ENCODE measurements around the gene LRRC8C. TPM values are rescaled to one million over a fixed set of nuclear protein-coding genes. Genes with fewer than 3 reads are reported as not detected.

The LRRC8C gene
- total and polyA plus RNA-seq, 7 experiments from 2014 or later, result 14.3 to 50.5 (median 27.3) TPM

DNA sequence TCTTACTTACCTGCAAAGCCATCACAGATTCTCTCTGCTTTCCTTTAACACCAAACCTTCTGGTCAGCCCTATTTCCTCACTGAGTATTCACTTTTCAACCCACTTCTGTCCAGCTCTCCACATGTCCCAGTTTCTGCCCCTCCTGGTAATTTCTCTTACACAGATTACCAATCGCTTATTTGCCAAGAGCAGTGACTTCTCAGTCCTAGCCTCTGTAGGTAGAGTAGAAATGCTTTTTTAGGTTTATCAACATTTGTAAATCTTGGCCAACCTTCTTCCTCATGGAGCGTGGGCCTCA lies 33.6 kb upstream of the LRRC8C start:
- ATAC-seq (no peak), DNase-seq (no peak)
- H3K4me3 ChIP-seq (ENCODE audit: low read length), result no peak overlapping the region
- peak overlapping the region in 4 of 10 donors; percentile 1 to 67 (median 35) for H3K4me3 Mint-ChIP-seq
- POLR2A ChIA-PET, result interaction anchor here (16.2 to 26.1 kb wide), 3 partner anchors 6 to 28 kb away, joined by 488 to 834 read pairs (median 488); partner anchors contain the start of gene LRRC8C
- peaks cover 22 to 61% of the 10 kb centered on the region in 2 donors for H3K4me1 ChIP-seq (ENCODE audit: control insufficient read depth in 2 of 2, insufficient read depth in 2 of 2, low read length in 2 of 2)
- H3K27ac Mint-ChIP-seq, result peak overlapping the region; percentile 35 to 99 (median 79)
- H3K9me3 Mint-ChIP-seq, result no peaks in the 10 kb centered on the region
- no peaks in the 10 kb centered on the region for H3K27me3 Mint-ChIP-seq
- no peak overlapping the region for H3K27ac ChIP-seq (ENCODE audit: low read depth, low read length)
- no peaks in the 10 kb centered on the region for H3K27me3 ChIP-seq (ENCODE audit: control insufficient read depth in 2 of 2, insufficient read depth in 2 of 2, low read length in 2 of 2)
- peaks cover 44 to 98% (median 92%) of the 10 kb centered on the region in 7 donors for H3K4me1 Mint-ChIP-seq
- H3K36me3 ChIP-seq (ENCODE audit: control insufficient read depth in 2 of 3, insufficient read depth in 3 of 3, low read length in 3 of 3), result no peaks in the 10 kb centered on the region
- peaks cover 0 to 25% (median 0%) of the 10 kb centered on the region in 5 donors for H3K36me3 Mint-ChIP-seq
- intact Hi-C loops (cut with micrococcal nuclease), result loop anchor here (1.0 to 5.0 kb wide), 9 partner anchors 8 to 164 kb away; partner anchors contain the start of genes LRRC8B (in 2 of the 2) and LRRC8C (in 1 of the 2)
- H3K9me3 ChIP-seq (ENCODE audit: control insufficient read depth in 2 of 3, low read length in 3 of 3), result no peaks in the 10 kb centered on the region
- CTCF ChIA-PET, result interaction anchor here (0.5 to 1.4 kb wide), 9 partner anchors 10 to 331 kb away, joined by 3 to 11 read pairs (median 3); no protein-coding TSS in a partner anchor

DNA sequence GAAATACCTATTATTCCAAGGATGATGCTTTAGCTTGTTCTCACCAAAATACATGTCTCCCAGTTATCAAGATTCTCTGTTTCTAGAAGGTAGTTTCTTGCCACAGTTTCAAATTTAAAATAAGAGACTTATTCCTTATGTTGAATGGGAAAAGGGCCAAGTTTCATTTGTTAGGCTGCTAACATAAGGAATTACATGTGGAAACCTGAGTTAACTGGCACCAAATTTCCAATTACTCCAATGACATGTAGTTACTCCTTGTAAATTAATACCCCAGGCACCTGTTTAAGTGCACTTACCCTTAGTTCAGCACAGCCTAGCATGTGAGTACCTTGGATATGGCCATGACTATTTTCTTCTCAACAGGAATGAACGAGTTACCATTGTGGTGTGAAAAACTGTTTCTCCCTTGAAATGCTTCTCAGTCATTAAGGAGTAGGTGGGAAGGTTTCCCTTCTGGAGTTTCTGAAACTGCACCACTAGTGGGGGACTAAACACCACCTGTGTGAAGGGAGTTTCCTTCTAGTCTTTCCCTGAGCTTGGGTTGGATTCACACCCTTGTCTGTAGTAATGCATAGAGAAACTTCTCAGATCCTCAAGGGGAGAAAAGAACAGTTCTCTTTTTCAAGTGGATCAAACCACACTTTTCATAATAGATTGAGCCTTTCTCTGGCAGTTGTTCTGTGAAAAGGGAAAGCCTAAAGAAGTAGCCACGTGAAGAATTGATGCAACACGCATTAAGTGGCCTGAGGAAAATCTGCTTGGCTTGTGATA lies 32.3 kb upstream of the LRRC8C start:
- no peaks in the 10 kb centered on the region for H3K27me3 Mint-ChIP-seq

DNA sequence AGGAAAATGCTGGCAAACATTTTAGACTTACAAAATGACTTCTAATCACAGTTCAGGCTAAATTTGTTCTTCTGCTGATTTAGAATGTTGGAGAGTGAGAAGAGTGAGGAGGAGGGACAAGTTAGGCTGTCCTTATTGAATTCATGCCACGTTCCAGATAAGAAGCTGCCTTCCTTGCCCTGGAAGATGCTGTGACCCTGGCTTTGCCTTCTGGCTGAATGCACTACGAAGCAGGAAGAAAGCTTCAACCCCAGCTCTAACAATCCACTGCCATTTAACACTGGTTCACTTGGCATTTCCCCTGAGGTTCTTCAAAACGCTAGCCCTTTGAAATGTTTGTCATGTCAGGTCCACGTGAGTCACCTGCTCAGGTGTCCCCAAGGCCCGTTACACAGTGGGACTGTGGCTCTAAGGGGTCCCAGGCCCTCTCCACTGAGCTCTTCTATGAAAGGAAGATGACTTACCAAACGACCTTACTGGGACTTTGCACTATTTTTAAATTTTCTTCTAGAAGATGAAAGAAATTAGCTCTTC lies 30.0 kb upstream of the LRRC8C start:
- peaks cover 50 to 97% (median 95%) of the 10 kb centered on the region in 7 donors for H3K4me1 Mint-ChIP-seq
- Histone ChIP-seq H3K9me3 (ENCODE audit: control insufficient read depth in 2 of 3, low read length in 3 of 3) (no peaks in the 10 kb centered on the region), H3K4me1 (ENCODE audit: control insufficient read depth in 2 of 2, insufficient read depth in 2 of 2, low read length in 2 of 2) (peaks cover 58 to 76% of the 10 kb centered on the region in 2 donors), H3K27ac (ENCODE audit: low read depth, low read length) (peak overlapping the region; percentile 92), H3K36me3 (ENCODE audit: control insufficient read depth in 2 of 3, insufficient read depth in 3 of 3, low read length in 3 of 3) (no peaks in the 10 kb centered on the region), H3K4me3 (ENCODE audit: low read length) (no peak overlapping the region), H3K27me3 (ENCODE audit: control insufficient read depth in 2 of 2, insufficient read depth in 2 of 2, low read length in 2 of 2) (no peaks in the 10 kb centered on the region)
- DNase-seq, result no peak
- peaks cover 0 to 30% (median 0%) of the 10 kb centered on the region in 5 donors for H3K36me3 Mint-ChIP-seq
- POLR2A ChIA-PET, result interaction anchor here (0.7 to 23.7 kb wide), 10 partner anchors 8 to 154 kb away, joined by 3 to 834 read pairs (median 7); partner anchors contain the start of genes LRRC8B and LRRC8C
- CTCF ChIA-PET, result interaction anchor here (0.7 to 3.3 kb wide), 11 partner anchors 8 to 162 kb away, joined by 3 to 21 read pairs (median 5); no protein-coding TSS in a partner anchor
- H3K27me3 Mint-ChIP-seq, result no peaks in the 10 kb centered on the region
- H3K9me3 Mint-ChIP-seq, result no peaks in the 10 kb centered on the region
- H3K27ac Mint-ChIP-seq, result peak overlapping the region; percentile 91 to 100 (median 99)
- intact Hi-C loops (cut with micrococcal nuclease), result no loop called here
- no peak for ATAC-seq
- H3K4me3 Mint-ChIP-seq, result peak overlapping the region; percentile 12 to 96 (median 57)

More for the DNA sequence above, 32.3 kb upstream of the LRRC8C start:
- H3K4me1 ChIP-seq (ENCODE audit: control insufficient read depth in 2 of 2, insufficient read depth in 2 of 2, low read length in 2 of 2), result peaks cover 35 to 70% of the 10 kb centered on the region in 2 donors
- no peaks in the 10 kb centered on the region for H3K9me3 ChIP-seq (ENCODE audit: control insufficient read depth in 2 of 3, low read length in 3 of 3)
- no peak overlapping the region for H3K4me3 ChIP-seq (ENCODE audit: low read length)
- DNase-seq (no peak), ATAC-seq (no peak)
- H3K4me3 Mint-ChIP-seq, result peak overlapping the region in 2 of 10 donors; percentile 1 to 10
- no peak overlapping the region for H3K27ac ChIP-seq (ENCODE audit: low read depth, low read length)
- no peaks in the 10 kb centered on the region for H3K9me3 Mint-ChIP-seq
- peak overlapping the region in 5 of 9 donors; percentile 61 to 99 (median 81) for H3K27ac Mint-ChIP-seq
- ChIA-PET CTCF (interaction anchor here (0.6 to 2.4 kb wide), 7 partner anchors 11 to 205 kb away, joined by 3 to 13 read pairs (median 3); no protein-coding TSS in a partner anchor), POLR2A (interaction anchor here (3.4 to 26.1 kb wide), 4 partner anchors 4 to 26 kb away, joined by 37 to 834 read pairs (median 488); partner anchors contain the start of gene LRRC8C)
- H3K27me3 ChIP-seq (ENCODE audit: control insufficient read depth in 2 of 2, insufficient read depth in 2 of 2, low read length in 2 of 2), result no peaks in the 10 kb centered on the region
- intact Hi-C loops (cut with micrococcal nuclease), result no loop called here
- H3K36me3 Mint-ChIP-seq, result peaks cover 0 to 30% (median 0%) of the 10 kb centered on the region in 5 donors
- H3K36me3 ChIP-seq (ENCODE audit: control insufficient read depth in 2 of 3, insufficient read depth in 3 of 3, low read length in 3 of 3), result no peaks in the 10 kb centered on the region
- H3K4me1 Mint-ChIP-seq, result peaks cover 43 to 99% (median 95%) of the 10 kb centered on the region in 7 donors

DNA sequence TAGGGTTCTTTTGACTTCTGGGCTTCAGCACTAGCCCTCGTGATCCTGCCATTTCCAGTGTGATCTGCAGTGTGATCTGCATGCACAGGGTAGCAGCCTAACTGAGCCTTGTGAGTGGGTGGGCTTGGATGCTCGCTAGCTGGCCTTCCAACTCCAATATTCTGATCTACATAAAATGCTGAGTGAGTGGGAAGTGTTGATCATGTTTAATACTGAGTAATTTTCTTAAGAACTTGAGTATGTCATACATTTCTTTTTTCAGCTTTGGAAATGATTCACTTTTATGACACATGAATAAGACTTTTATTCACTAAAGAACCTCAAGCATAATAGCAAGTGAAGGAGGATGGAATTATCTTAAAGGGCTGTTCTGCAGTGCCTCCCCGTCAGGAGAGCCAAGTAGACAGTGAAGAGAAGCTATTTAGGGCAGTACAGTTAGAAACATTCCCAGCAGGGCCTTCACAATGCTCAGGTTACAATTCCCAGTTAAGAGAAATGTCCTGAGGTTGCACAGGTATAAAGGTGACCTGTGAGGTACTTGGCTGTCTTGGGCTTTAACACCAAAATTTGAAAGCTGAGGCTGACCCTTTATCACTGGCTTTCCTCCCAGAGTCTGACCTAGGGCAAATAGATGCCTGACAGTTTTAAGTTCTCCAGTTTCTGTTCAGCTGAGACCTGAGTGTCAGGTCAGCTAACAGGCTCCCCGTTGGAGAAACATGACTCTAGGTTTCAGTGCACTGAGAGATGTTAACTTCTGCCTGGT lies 29.1 kb upstream of the LRRC8C start:
- no peaks in the 10 kb centered on the region for H3K9me3 Mint-ChIP-seq
- Histone ChIP-seq H3K4me3 (ENCODE audit: low read length) (no peak overlapping the region), H3K36me3 (ENCODE audit: control insufficient read depth in 2 of 3, insufficient read depth in 3 of 3, low read length in 3 of 3) (no peaks in the 10 kb centered on the region), H3K9me3 (ENCODE audit: control insufficient read depth in 2 of 3, low read length in 3 of 3) (no peaks in the 10 kb centered on the region), H3K4me1 (ENCODE audit: control insufficient read depth in 2 of 2, insufficient read depth in 2 of 2, low read length in 2 of 2) (peaks cover 63 to 76% of the 10 kb centered on the region in 2 donors), H3K27me3 (ENCODE audit: control insufficient read depth in 2 of 2, insufficient read depth in 2 of 2, low read length in 2 of 2) (no peaks in the 10 kb centered on the region), H3K27ac (ENCODE audit: low read depth, low read length) (peak overlapping the region; percentile 92)
- POLR2A ChIA-PET, result interaction anchor here (0.7 to 23.7 kb wide), 10 partner anchors 7 to 160 kb away, joined by 3 to 834 read pairs (median 14); partner anchors contain the start of genes LRRC8B and LRRC8C
- DNase-seq (peak in 1 of 9 donors; percentile 60), ATAC-seq (no peak)
- intact Hi-C loops (cut with micrococcal nuclease), result no loop called here
- peaks cover 49 to 97% (median 95%) of the 10 kb centered on the region in 7 donors for H3K4me1 Mint-ChIP-seq
- H3K27me3 Mint-ChIP-seq, result no peaks in the 10 kb centered on the region
- peak overlapping the region in 9 of 10 donors; percentile 8 to 96 (median 63) for H3K4me3 Mint-ChIP-seq
- peaks cover 0 to 31% (median 0%) of the 10 kb centered on the region in 5 donors for H3K36me3 Mint-ChIP-seq
- H3K27ac Mint-ChIP-seq, result peak overlapping the region; percentile 97 to 100 (median 99)
- CTCF ChIA-PET, result interaction anchor here (0.5 to 9.6 kb wide), 13 partner anchors 8 to 243 kb away, joined by 3 to 49 read pairs (median 5); no protein-coding TSS in a partner anchor

DNA sequence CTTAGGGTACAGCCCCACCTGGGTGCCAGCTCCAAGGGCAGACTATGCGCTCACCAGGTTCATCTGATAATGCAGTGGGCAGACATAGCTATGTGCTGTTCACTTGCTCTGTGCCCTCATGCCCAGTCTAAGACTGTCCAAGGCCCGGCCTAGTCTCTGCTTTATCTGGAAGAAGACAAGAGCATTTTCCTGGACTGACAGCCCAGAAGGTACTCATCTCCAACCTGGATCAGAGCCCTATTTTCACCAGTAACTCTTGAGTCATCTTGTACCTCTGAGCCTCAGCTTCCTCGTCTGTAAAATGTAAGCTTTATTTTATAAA lies 28.5 kb upstream of the LRRC8C start:
- no peaks in the 10 kb centered on the region for H3K9me3 Mint-ChIP-seq
- Histone ChIP-seq H3K27me3 (ENCODE audit: control insufficient read depth in 2 of 2, insufficient read depth in 2 of 2, low read length in 2 of 2) (no peaks in the 10 kb centered on the region), H3K4me1 (ENCODE audit: control insufficient read depth in 2 of 2, insufficient read depth in 2 of 2, low read length in 2 of 2) (peaks cover 68 to 76% of the 10 kb centered on the region in 2 donors), H3K9me3 (ENCODE audit: control insufficient read depth in 2 of 3, low read length in 3 of 3) (no peaks in the 10 kb centered on the region), H3K36me3 (ENCODE audit: control insufficient read depth in 2 of 3, insufficient read depth in 3 of 3, low read length in 3 of 3) (no peaks in the 10 kb centered on the region), H3K4me3 (ENCODE audit: low read length) (no peak overlapping the region), H3K27ac (ENCODE audit: low read depth, low read length) (peak overlapping the region; percentile 92)
- POLR2A ChIA-PET, result interaction anchor here (1.0 to 23.7 kb wide), 7 partner anchors 7 to 159 kb away, joined by 4 to 834 read pairs (median 37); partner anchors contain the start of genes LRRC8B and LRRC8C
- CTCF ChIA-PET, result interaction anchor here (0.5 to 9.6 kb wide), 12 partner anchors 11 to 242 kb away, joined by 3 to 49 read pairs (median 5); partner anchors contain the start of gene LRRC8C
- ATAC-seq (no peak), DNase-seq (no peak)
- peaks cover 0 to 33% (median 0%) of the 10 kb centered on the region in 5 donors for H3K36me3 Mint-ChIP-seq
- intact Hi-C loops (cut with micrococcal nuclease), result no loop called here
- H3K27me3 Mint-ChIP-seq, result no peaks in the 10 kb centered on the region
- H3K27ac Mint-ChIP-seq, result peak overlapping the region; percentile 97 to 100 (median 99)
- peak overlapping the region in 6 of 10 donors; percentile 3 to 96 (median 33) for H3K4me3 Mint-ChIP-seq
- peaks cover 48 to 97% (median 95%) of the 10 kb centered on the region in 7 donors for H3K4me1 Mint-ChIP-seq

Measured in naive thymus-derived CD4-positive, alpha-beta T cell (primary cell).